Activated CD8-positive, alpha-beta memory T cell treated with anti-CD3 and anti-CD28 coated beads, Interleukin-2, amount 50 U/mL, for 1 hour (primary cell): ENCODE results near the gene TCEAL1.
"Not testable (repeated sequence)": the region's sequence is repeated elsewhere in the genome, so short reads cannot be mapped to it uniquely, and the experiment has no call there.

ENCODE experiments used
- DNase-seq: peaks from one replicate; pipeline ENCODE4 v3.0.0-alpha.2; 2020; ENCODE audit errors: extremely low read depth

TCEAL1 gene

DNA sequence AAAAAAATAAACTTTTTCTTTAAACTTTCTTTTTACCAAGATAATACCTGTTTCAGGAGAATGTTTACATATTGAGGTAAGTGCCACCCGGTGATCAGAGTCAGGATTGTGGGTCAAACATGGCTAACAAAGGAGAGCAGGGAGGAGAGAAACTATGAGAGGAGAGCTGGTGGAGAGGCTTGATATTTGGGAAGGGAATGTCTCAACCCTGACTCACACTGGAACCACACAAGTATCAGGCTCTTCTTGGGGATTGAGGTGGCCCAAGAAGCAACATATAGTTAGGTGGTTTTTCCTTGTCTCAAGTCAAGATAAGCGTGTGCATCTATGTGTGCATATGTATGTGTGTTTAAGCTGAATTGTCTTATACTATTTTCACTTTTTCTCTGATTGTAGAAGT, 6.7 kb downstream of the TCEAL1 start:
- no peak for DNase-seq

DNA sequence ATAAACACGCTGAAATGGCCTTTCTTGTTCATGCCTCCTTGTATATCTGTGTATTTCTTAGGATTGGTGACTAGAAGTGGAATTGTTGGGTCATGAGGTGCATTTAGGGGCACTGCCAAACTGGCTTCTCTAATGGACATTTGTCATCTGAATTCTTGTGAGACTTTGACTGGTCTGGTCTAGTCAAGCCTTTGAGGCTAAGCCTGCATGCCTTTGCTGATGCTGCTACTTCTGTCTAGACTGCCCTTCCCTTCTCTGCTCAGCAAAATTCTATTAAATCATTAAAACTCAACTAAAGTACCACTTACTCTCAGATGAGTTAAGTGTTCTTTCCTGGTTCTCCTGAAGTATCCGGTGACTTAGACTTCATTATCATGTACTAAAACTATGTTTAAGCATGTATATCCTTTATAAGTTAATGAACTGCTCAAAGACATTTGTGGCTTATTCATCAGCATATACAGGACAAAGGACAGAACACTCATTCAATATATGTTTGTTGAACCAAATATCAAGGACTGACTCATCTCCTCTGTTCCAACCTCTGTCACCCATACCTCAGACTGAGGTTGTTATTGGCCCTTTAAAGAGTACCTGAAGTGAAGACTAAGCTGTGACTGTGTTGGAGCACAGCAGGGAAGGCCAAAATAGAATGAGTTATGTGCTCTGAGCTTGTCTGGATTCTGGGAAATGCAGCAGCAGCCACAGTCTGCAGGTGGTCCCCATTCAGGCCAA, 9.0 kb downstream of the TCEAL1 start:
- no peak for DNase-seq

DNA sequence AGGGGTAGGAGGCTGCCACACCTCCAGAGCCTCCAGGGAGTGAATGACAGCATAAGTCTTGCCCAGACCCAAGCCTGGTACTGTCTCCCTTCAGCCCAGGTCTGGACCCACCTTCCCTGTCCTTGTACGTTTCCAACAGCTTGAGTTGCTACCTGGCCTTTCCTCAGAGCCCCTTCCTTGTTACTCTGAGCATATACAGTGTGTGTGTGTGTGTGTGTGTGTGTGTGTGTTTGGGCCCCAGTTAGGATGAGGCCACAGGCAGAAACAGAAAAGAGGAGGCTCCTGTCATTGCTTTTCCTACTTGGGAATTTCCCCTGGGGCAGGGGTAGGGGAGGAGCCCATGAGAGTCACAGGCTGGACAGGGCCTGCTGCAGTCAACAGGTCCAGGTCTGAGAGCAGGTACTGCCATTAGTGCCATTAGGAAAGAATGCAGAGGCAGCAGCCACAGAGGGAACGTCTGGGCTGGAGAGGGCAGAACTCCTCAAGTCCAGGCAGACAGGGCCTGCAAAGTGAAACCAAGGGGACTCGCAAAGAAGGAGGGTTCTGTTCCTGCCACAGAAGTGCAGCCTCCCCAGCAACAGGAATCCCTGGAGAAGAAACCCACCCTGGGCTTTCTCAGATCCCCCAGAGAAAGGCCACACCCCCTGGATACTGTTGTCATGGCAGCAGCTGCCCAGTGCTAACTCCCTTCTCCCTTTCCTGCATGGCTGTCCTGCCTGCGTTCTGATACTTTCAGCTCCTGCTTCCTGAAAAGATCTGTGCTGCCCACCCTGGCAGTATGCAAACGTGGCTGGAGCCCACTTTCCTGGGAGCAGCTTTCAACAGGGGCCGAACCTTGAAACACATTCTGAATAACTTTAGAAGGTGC, 9.9 kb downstream of the TCEAL1 start:
- DNase-seq = not testable (repeated sequence)

DNA sequence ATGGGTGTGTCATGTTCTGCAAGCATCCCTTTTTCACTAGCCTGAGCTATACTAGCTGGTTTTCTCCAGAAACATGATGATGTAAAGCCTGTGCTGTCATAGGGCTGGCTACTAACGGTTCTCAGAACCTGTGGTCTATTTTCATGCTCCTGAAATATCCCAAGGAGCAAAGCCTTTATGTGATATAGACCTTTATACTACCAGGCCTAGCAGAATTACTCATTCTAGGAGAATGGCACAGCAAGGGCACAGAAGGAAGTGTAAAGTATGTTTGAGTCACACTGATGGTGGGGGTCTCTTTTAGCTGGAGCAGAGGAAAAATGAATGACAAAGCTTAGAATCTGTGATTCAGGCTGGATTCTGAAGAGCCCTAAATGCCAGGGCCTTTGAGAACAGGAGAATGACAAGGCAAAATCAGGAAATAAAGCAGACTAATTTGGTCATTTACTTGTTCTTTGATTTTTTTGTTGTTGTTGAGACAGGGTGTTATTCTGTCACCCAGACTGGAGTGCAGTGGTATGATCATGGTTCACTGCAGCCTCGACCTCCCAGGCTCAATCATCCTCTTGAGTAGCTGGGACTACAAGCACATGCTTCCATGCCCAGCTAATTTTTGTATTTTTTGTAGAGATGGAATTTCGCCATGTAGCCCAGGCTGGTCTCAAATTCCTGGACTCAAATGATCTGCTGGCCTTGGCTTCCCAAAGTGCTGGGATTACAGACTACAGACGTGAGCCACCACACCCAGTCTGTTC, 11.8 kb downstream of the TCEAL1 start:
- no peak for DNase-seq

DNA sequence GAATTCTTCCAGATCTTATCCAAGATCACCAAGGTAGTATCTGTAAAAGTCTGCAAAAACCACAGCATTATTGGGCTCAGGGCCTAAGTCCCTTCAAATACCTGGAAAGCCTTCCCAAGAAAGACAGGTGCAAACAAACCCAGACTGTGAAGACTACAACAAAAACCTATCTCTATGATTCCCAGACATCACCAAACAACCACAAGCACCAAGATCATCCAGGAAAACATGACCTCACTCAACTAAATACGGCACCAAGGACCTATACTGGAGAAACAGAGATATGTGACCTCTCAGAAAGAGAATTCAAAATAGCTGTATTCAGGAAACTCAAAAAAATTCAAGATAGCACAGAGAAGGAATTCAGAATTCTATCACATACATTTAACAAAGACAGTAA, 15.3 kb downstream of the TCEAL1 start:
- no peak for DNase-seq

DNA sequence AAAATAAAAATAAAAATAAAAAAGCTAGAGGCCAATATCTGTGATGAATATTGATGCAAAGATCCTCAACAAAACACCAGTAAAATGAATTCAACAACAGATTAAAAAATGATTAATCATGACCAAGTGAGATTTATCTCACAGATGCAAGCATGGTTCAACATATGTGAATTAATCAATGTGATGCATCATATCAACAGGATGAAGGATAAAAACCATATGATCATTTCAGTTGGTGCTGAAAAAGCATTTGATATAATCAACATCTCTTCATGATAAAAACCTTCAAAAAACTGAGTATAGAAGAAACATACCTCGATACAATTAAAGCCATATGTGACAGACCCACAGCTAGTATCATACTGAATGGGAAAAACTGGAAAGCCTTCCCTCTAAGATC, 18.9 kb downstream of the TCEAL1 start:
- DNase-seq = no peak

DNA sequence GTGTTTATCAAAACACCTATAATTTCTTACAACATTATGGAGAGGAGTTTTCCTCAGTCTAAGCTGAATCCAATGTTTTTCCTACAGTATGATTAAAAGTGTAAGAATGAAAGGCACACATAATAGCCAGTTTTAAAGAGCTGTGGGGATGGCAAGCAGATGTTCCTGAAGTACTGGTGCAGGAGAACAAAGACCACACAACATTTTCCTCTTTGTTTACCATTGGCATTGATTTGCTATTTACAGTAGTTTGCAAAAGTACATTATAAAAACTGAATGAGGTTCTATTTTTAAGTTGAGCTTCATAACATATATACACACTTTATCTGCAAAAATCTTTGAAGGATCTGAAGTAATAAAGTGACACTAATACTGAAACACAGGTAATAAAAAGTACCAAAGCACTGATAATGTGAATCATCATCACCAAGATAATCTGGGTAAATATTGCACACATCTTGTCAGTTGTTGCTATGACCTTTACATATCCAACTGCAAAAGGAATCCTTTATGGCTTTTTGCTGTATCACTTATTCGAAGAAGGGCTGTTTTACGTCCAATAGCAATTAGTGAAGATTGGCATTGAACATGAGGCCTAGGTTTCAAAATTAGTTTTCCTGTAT, 22.5 kb downstream of the TCEAL1 start:
- DNase-seq = no peak

DNA sequence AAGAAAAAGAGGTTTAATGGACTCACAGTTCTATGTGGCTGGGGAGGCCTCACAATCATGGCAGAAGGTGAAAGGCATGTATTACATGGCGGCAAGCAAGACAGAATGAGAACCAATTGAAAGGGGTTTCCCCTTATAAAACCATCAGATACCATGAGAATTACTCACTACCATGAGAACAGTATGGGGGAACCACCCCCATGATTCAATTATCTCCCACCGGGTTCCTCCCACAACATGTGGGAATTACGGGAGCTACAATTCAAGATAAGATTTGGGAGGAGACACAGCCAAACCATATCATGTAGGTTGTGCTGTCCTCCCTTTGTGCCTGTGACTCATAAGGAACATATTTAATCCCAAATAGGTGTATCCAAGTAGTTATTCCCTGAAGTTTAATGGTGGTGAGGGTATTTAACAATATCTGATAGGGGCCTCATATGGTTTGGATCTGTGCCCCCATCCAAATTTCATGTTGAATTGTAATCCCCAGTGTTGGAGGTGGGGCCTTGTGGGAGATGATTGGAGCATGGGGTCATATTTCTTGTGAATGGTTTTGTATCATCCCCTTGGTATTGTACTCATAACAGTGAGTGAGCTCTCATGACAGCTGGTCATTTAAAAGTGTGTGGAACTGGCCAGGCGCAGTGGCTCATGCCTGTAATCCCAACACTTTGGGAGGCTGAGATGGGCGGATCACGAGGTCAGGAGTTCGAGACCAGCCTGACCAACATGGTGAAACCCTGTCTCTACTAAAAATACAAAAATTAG, 26.6 kb downstream of the TCEAL1 start:
- DNase-seq = not testable (repeated sequence)

DNA sequence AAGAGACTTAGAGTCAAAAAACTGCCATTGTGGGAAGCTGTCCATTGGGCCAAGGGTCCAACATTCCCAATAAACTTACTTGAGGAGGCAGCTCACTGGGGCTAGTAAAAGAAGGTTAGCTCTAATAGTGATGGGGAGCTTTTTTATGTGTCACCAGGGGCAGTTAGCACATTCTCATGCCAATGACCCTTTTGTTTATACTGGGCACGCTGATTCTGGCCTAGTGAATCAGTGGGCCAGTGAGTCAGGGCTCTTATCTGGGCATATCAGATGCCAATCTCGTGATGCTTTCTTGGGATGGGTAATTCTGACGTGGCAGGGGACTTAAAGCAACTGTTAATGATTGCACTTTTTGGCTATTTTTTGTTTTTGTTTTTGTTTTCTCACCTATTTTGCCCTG, 27.8 kb downstream of the TCEAL1 start:
- DNase-seq = no peak

DNA sequence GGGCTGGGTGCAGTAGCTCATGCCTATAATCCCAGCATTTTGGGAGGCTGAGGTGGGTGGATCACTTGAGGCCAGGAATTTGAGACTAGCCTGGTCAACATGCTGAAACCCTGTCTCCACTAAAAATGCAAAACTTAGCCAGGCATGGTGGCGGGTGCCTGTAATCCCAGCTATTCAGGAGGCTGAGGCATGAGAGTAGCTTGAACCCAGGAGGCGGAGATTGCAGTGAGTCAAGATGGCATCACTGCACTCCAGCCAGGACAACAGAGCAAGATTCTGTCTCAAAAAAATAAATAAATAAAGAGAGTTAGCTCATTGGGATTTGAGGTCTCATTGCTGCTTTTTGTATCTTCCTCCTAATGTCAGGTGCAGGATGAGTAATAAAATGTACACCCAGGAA, 28.3 kb downstream of the TCEAL1 start:
- not testable (repeated sequence) for DNase-seq

DNA sequence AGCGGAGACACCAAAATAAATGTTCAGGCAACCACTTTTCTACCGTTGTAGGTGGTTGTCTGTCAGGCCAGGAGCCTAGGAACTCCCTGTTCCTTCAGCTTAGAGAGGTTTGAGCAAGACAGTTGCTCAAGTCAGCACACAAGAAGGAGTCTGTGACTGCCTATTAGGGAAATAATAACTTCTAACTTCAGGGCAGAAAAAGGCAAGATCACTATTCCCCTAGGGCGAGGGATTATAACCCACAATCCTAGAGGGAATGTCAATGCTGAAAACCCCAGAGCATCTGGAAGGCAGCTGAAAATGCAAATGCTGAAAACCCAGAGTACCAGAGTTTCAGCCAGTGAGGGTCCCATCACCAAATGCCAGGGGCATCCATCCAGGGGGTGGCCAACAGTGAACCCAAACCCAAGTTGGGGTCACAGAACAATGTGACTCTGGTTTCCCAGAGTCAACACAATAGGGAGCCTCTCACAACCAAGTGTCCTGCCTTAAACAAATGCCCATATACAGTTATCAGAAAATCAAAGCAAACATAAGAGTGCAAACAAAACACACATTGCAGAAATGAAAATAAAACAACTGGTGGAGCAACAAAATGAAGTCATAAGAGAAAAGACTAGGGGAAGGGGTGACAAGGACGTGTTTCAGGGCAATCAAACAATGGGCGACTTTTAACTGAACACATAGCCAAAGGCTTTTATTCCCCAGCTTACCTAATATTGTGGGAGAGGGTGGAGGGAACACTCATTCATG, 30.1 kb downstream of the TCEAL1 start:
- no peak for DNase-seq

DNA sequence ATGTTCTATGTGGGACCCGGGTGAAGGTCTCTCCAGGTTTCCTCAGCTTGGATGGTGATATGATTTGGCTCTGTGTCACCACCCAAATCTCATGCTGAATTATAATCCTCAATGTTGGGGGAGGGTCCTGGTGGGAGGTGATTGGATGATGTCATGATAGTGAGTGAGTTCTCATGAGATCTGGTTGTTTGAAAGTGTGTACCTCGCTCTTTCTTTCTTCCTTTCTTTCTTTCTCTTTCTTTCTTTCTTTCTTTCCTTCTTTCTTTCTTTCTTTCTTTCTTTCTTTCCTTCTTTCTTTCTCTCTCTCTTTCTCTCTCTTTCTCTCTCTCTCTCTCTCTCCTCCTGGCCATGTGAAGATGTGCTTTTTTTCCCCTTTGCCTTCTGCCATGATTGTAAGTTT, 30.7 kb downstream of the TCEAL1 start:
- not testable (repeated sequence) for DNase-seq

DNA sequence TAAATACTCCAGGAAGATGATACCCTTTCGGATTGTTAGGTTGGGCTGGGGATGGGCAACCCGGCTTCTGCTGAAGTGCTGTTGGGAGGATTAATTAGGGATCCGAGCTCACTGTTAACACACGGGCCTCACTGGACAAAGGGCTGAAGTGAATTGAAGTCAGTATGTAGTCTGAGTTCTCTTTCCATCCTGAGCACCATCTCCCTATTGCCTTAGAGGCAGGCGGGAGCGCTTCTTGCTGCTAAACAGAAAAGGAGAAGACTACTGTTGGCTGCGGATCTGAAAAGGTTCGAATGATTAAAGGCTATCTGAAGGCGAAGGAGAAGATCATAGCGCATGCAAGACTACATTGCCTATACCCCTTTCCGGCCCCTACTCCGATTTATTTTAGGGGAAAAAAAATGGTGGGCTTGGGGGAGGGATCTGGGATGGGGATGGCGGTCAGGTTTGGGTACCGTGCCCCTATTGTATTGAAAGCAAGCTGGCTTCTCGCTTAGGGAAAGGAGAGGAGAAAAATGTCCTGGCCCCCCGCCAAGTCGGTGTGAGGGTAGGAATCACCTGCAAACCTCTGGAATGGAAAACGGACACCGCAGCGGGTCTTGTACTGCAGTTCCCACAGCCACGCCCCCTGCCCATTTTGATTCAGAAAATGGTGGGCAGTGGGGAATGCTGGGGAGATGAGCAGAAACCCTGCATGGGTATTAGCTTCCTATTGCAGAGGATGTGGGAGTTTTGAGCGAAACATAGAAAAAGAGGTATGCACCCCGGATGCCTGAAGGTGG, 35.4 kb downstream of the TCEAL1 start:
- DNase-seq = no peak

DNA sequence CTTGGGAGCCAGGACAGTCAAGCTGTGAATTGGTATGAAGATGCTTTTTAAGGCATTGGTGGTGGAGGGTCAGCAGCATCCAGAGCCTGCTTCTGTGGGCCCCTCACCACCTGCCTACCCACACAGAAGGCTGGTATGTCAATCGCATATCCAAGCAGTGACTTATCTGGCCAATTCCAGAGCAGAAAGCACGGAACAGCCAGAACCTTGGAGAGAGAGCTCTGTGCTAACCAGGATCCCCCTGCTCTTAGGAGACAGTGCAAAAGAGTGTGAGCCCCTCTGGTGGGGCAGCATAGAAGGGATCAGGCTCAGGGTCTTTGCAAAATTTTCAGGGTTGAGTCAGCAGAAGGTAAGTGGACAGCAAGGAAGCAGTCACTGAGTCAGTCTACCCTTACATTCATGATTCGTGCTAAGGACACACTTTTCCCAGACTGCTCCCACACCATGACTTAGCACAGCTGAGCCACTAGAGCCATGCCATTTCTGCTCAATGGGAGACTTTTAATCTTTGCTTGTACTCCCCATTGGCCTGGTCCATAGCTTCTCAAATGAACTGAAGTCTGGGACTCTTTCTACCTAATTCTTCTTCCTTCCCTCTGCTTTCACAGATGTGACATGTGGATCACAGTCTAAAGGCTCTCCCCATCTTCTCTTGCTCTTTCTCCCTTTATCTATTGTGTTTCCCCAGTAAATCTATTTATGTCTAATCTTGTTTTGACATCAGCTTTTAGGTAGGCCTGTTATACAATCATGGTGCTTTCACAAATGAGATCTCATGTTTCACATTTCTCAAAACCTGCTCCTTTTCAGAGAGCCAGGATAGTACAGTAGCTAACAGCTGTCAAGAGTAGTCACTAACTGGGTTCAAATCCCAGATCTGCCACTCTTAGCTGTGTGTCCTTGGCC, 37.7 kb downstream of the TCEAL1 start:
- DNase-seq = no peak

DNA sequence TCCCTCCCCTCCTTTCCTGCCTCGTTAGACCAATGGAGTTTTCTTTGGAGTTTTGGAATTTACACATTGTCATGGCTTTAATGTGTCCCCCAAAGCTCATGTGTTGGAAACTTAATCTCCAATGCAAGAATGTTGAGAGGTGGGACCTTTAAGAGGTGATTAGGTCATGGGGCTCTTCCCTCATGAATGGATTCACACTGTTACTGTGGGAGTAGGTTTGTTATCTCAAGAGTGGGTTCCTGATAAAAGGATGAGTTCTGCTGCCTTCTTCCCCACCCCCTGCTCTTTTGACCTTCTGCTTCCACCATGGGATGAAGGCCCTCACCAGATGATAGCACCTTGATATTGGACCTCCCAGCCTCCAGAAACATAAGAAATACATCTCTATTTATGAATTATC, 41.0 kb downstream of the TCEAL1 start:
- DNase-seq = no peak

DNA sequence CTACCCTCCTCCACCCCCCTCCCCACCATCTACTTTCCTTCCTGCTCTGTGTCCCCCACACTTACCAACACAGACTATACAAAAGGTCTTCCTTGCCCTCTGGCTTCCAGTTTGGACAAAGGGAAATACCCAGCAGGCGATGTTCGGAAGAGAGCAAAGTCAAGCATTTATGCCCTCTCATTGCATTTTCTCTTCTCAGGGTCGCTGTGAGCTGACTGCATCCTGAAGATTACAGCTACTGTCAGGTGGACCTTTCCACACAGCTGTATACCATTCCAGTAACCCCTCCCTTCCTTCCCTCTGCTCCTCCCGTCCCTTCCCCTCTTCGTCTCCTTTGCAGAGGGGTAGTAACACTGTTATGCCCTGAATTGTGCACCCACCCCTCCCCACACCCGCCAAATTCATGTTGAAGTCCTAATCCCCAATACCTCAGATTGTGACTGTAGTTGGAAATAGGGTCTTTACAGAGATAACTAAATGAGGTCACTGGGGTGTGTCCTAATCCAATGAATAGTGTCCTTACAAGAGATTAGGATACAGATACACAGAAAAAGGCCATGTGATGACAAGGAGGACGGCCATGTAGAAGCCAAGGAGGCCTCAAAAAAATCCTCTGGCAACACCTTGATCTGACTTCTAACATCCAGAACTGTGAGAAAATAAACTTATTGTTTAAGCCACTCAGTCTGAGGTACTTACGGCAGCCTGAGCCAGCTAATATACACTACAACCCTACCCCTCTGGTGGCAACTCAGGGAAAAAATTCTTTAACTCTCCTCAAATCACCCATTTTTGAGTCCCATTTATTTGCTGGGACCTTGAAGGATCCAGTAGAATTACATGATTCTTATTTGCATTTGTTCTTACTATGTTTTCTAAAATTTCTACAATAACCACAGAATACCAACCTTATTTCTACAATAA, 46.0 kb downstream of the TCEAL1 start:
- no peak for DNase-seq

DNA sequence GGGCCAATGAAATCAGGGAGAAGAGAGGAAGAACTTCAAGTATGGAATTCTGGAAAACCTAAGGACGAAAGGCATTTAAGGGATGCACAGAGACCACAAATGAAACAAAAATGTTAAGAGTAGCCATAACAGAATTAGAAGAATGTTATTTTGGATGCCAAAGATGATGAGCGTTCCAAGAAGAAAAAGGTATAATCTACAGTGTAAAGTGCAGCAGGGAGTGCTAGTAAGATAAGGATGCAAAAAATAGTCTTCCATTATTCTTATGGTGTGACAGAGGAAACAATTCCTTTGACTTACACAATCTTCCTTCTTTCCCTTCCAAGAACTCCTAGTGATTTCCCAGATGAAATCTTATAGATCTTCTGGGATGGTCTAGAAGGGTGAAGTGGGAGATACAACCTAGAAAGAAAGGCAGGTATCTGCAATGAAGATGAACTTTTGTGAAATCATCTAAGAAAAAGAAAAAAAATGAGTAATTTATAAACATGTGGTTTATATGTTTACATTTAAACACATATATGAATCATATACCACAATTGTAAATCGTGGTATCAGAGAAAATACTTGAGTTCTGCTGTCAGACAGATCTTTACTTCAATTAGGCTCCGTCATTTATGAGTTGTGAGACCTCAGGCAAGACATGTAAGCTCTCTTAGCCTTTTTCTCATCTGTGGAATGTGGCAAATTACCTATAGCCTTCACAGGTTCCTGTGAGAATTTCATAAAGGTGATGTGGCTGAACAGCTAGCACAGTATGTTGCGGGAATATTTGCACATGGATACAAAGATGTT, 49.6 kb downstream of the TCEAL1 start:
- no peak for DNase-seq
